Muscle of leg (tissue), 16 donors: ENCODE results near the gene EHHADH. TPM values are rescaled to one million over a fixed set of nuclear protein-coding genes. Genes with fewer than 3 reads are reported as not detected.
A peak's percentile ranks its signal among the peaks of the same experiment; 100 is the strongest.
"Not testable (repeated sequence)": the region's sequence is repeated elsewhere in the genome, so short reads cannot be mapped to it uniquely, and the experiment has no call there.

Source experiments
- DNase-seq: peaks from one replicate; pipeline ENCODE4 v3.0.0; 2013
- H3K27ac ChIP-seq: one replicate; pipeline ENCODE4 v1.5.1; 2013; ENCODE audit warnings: mild to moderate bottlenecking, low read length, control low read depth
- H3K27me3 ChIP-seq: one replicate; pipeline ENCODE4 v1.6.1; 2013; ENCODE audit warnings: low read length; ENCODE audit not compliant: control insufficient read depth, insufficient read depth
- H3K36me3 ChIP-seq: one replicate; pipeline ENCODE4 v1.6.1; 2013; ENCODE audit warnings: low read length; ENCODE audit not compliant: control insufficient read depth, insufficient read depth
- H3K4me1 ChIP-seq: one replicate; pipeline ENCODE4 v1.6.1; 2013; ENCODE audit warnings: low read length; ENCODE audit not compliant: control insufficient read depth, insufficient read depth
- H3K4me3 ChIP-seq: one replicate; pipeline ENCODE4 v1.5.1; 2013; ENCODE audit warnings: low read length, control low read depth
- H3K9me3 ChIP-seq: replicated peaks from 2 replicates; pipeline ENCODE4 v1.6.1; 2013; ENCODE audit warnings: low read depth, low read length; ENCODE audit not compliant: control insufficient read depth
- WGBS: methylation state at CpG from one replicate; pipeline ENCODE4 v1.1.5; 2013; ENCODE audit warnings: missing lambda C conversion rate; ENCODE audit not compliant: insufficient coverage; 5-methylcytosine and 5-hydroxymethylcytosine counted together
- long read RNA-seq, 11 donors: transcript quantifications; one replicate each; lab custom pipeline, GENCODE V29; 2026
- polyA plus RNA-seq, 8 donors: library from polyadenylated mRNA; unstranded; fragments of 120-200 nt; gene quantifications; one replicate each; pipeline versions ENCODE4 v1.2.1 to v1.2.3, GENCODE V29; 2013; ENCODE audit warnings: inconsistent platforms in 1 of 8, low replicate concordance in 1 of 8; ENCODE audit not compliant: insufficient read length in 8 of 8, insufficient read depth in 1 of 8
- total RNA-seq: library from RNA; stranded (reverse); fragments of 120-200 nt; gene quantifications from one replicate; pipeline ENCODE4 v1.2.4, GENCODE V29; 2013

Gene EHHADH
- total RNA-seq (2.3 TPM), polyA plus RNA-seq (1 to 10 TPM; 2.1 to 5.0 (median 3.2) TPM)
- long read RNA-seq, donor 1, partial matches to known transcripts, result 0 of 2 reads
- long read RNA-seq, donor 1, other reads (novel, unspliced or antisense), result 0 of 2 reads
- long read RNA-seq, donor 2, result 0 reads
- long read RNA-seq, donor 3, result 0 reads
- long read RNA-seq, donor 4, partial matches to known transcripts, result 26 of 26 reads
- long read RNA-seq, donor 4, other reads (novel, unspliced or antisense), result 0 of 26 reads
- long read RNA-seq, donor 5, partial matches to known transcripts, result 0 of 1 reads
- long read RNA-seq, donor 5, other reads (novel, unspliced or antisense), result 0 of 1 reads
- long read RNA-seq, donor 6, partial matches to known transcripts, result 29 of 29 reads
- long read RNA-seq, donor 6, other reads (novel, unspliced or antisense), result 0 of 29 reads
- long read RNA-seq, donor 7, partial matches to known transcripts, result 0 of 1 reads
- long read RNA-seq, donor 7, other reads (novel, unspliced or antisense), result 0 of 1 reads
- long read RNA-seq, donor 8, partial matches to known transcripts, result 0 of 1 reads
- long read RNA-seq, donor 8, other reads (novel, unspliced or antisense), result 0 of 1 reads
- long read RNA-seq, donor 9, result 0 reads
- long read RNA-seq, donor 10, partial matches to known transcripts, result 22 of 22 reads
- long read RNA-seq, donor 10, other reads (novel, unspliced or antisense), result 0 of 22 reads
- long read RNA-seq, donor 11, result 0 reads

DNA sequence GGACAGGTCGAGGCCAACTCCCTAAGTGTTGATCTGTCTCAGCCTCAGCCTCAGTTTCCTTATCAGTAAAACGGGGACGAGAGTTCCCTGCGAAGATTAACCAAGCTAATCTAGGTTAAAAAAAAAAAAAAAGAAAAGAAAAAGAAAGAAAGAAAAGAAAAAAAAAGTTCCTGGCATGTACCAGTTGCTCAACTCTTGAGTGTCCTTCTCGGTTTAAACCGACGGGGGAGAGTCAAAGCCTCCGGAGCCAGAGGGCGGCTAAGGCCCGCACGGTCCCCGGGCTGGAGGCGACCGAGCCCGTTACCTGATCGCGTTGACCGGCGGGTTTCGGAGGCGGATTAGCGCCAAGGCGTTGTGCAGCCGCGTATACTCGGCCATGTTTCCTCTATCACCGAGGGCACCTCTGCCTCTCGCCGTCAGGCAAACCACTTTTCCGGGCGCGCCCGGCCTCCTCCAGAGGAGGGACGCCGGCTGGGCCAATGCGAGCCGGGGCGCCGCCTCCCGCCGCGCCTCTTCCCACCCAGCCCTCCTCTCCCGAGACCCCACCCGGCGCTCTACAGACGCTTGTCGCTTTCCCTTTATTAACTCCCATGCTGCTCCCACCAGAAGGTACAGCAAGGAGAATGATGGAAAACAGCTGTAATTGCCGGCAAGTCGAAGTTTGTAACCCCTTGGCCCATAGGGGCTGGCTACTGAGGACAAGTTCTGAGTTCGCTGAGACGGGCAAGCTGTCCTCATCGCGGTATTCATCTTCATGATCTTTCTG, at the start of gene EHHADH:
Gene EHHADH (minus strand): TSS at position 405 of the 766 bp plus-strand sequence. CDS start 27 bp downstream, at position 378.
- peak within 1 kb of the TSS; percentile 72 for H3K4me3 ChIP-seq
- H3K36me3 ChIP-seq, result no peaks in the 10 kb centered on the region
- under 1% methylated on average over 41 of the region's 53 CpGs for WGBS
- no peaks in the 10 kb centered on the region for H3K4me1 ChIP-seq
- DNase-seq, result peak; percentile 77
- peak within 1 kb of the TSS; percentile 29 for H3K27ac ChIP-seq
- H3K27me3 ChIP-seq, result peaks cover 2% of the 10 kb centered on the region
- no peaks in the 10 kb centered on the region for H3K9me3 ChIP-seq

DNA sequence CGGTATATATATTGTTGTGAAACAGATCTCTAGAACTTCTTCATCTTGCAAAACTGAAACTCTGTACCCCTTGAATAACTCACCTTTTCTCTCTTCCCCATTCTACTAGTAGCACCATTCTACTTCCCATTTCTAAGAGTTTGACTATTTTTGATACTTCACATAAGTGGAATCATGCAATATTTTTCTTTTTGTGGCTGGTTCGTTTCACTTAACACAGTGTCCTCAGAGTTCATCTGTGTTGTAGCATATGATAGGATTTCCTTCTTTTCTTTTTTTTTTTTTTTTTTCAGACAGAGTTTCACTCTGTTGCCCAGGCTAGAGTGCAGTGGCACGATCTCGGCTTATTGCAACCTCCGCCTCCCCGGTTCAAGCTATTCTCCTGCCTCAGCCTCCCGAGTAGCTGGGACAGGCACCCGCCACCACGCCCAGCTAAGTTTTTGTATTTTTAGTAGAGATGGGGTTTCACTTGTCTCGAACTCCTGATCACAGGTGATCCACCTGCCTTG, 46.1 kb upstream of the EHHADH start:
- not testable (repeated sequence) for H3K9me3 ChIP-seq, H3K27ac ChIP-seq, H3K4me3 ChIP-seq, H3K27me3 ChIP-seq, H3K4me1 ChIP-seq, H3K36me3 ChIP-seq, DNase-seq
- 100% methylated on average over 2 of the region's 10 CpGs for WGBS

DNA sequence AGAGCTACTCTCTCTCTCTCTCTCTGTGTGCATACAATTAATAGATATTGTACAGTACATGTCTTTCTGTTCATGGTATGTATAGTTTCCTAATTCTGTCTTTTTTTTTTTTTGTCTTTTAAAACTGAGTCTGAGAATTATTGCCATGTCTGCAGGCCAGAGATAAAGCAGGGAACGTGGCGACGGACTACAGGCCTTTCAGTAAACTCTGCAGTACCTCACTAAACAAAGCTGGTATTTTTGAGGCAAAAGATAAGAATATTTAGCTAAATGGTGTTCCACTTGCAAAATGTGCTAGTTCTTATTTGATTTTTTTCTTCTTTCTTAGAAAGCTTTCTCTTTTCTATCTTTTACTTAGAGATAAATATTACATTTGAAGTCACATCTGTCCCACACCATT, 44.0 kb upstream of the EHHADH start:
- Histone ChIP-seq H3K9me3 (no peaks in the 10 kb centered on the region), H3K4me1 (no peaks in the 10 kb centered on the region), H3K36me3 (no peaks in the 10 kb centered on the region), H3K4me3 (no peak overlapping the region), H3K27me3 (no peaks in the 10 kb centered on the region), H3K27ac (no peak overlapping the region)
- no CpG with 5 or more reads among the region's 3 CpGs for WGBS
- DNase-seq, result no peak

DNA sequence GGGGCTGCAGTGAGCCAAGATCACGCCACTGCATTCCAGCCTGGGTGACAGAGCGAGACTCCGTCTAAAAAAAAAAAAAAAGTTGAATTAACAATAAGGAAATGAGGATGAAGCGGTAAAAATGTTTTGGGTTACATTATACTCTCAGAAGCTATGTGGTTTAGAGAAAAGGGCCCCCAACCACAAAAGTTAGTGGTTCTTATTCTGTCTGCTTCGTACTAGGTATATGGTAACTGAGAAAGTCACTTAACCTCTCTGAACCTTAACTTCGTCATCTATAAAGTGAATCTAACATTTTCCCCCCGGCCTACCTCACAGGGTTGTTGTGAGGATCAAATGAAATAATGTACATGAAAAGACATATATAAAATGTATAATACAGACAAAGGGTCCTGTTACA, 38.4 kb upstream of the EHHADH start:
- no peak overlapping the region for H3K4me3 ChIP-seq
- WGBS, result 88% methylated on average over 2 of the region's 7 CpGs

DNA sequence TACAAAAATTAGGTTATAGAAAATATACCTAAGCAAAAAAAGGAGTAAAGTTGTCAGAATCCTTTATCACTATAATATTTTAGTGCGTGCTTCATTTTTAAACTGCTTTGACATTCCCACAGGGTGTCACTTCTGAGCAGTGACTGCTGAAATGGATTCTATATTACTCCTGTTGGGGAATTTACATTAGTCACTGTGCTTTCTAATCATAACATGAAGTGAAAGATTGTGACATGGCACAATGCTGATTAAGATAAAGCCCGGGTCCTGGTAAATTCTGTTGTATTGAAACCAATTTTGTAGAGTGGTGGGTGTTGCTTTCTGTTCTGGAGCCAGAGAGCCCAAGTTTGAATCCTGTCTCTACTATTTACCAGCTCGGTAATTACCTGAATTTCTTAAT, 36.4 kb upstream of the EHHADH start:
- no peaks in the 10 kb centered on the region for H3K4me1 ChIP-seq
- no peaks in the 10 kb centered on the region for H3K36me3 ChIP-seq
- H3K9me3 ChIP-seq, result no peaks in the 10 kb centered on the region
- no peak overlapping the region for H3K27ac ChIP-seq
- H3K4me3 ChIP-seq, result no peak overlapping the region
- no peaks in the 10 kb centered on the region for H3K27me3 ChIP-seq
- DNase-seq, result no peak
- WGBS, result no CpG with 5 or more reads among the region's 3 CpGs

More for the DNA sequence above, 38.4 kb upstream of the EHHADH start:
- no peaks in the 10 kb centered on the region for H3K9me3 ChIP-seq
- no peak for DNase-seq
- no peak overlapping the region for H3K27ac ChIP-seq
- no peaks in the 10 kb centered on the region for H3K36me3 ChIP-seq
- no peaks in the 10 kb centered on the region for H3K4me1 ChIP-seq
- H3K27me3 ChIP-seq, result no peaks in the 10 kb centered on the region

DNA sequence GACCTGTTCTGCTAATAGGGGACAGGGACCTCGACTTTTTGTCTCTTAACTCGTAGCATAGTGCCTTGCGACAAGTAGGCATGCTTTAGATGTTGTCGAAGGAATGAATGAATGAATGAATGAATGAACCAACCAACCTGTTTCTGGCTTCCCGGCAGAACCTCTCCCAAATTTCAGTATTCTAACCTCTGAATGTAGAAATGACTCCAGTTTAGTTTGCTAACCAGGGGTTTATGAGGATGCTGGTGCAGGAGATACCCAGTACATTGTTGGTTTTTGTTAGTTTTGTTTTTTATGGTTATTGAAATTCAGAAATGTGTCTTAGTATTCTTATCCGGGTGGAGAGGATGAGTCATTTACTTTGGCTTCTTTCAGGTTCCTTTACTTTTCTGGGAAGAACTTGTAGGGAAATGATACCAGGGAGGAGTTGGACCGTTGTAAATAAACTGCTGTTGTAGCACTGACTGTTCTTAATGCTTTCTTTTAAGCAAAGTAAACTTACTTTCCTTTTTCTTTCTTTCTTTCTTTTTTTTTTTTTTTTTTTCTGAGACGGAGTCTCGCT, 29.6 kb upstream of the EHHADH start:
- H3K36me3 ChIP-seq, result no peaks in the 10 kb centered on the region
- H3K27me3 ChIP-seq, result no peaks in the 10 kb centered on the region
- 100% methylated on average over 2 of the region's 9 CpGs for WGBS
- H3K9me3 ChIP-seq, result no peaks in the 10 kb centered on the region
- peak; percentile 15 for DNase-seq
- H3K4me3 ChIP-seq, result peak overlapping the region; percentile 71
- H3K4me1 ChIP-seq, result peaks cover 9% of the 10 kb centered on the region
- peak overlapping the region; percentile 59 for H3K27ac ChIP-seq

DNA sequence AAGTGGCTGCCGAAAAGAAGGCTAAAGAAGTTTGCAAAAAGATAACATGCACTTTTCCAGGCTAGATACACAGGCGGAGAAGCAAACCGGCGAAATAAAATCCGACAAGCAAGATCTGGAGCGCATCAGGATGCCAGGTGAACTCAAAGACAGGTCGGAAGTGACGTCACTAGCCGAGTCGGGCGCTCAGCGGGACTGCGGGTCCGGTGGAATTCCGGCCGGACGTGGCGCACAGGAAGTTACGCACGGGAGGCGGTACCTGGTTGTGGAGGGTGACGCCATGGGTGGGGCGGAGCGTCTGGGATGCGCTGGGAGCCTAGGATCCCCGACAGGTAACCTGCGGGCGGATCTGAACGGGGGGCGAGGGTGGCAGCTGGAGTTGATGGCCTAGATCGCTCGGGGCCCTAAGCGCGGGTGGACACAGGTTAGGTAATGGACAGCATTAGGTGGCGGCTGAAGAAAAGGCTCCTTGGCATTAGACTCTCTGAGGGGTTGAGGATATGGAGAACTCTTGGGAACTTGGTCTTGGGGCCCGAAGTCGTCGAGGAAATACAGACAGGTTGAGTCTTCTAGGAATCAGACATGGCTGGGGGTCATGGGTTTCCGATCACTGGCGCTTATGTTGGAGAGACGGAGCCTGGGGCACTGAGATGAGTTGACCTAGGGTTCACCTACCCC, 29.0 kb upstream of the EHHADH start:
- H3K9me3 ChIP-seq, result no peaks in the 10 kb centered on the region
- H3K4me1 ChIP-seq, result peaks cover 9% of the 10 kb centered on the region
- WGBS, result 3% methylated on average over 39 of the region's 41 CpGs
- H3K36me3 ChIP-seq, result no peaks in the 10 kb centered on the region
- H3K4me3 ChIP-seq, result peak overlapping the region; percentile 71
- DNase-seq, result peak; percentile 98
- H3K27ac ChIP-seq, result peak overlapping the region; percentile 59
- no peaks in the 10 kb centered on the region for H3K27me3 ChIP-seq

DNA sequence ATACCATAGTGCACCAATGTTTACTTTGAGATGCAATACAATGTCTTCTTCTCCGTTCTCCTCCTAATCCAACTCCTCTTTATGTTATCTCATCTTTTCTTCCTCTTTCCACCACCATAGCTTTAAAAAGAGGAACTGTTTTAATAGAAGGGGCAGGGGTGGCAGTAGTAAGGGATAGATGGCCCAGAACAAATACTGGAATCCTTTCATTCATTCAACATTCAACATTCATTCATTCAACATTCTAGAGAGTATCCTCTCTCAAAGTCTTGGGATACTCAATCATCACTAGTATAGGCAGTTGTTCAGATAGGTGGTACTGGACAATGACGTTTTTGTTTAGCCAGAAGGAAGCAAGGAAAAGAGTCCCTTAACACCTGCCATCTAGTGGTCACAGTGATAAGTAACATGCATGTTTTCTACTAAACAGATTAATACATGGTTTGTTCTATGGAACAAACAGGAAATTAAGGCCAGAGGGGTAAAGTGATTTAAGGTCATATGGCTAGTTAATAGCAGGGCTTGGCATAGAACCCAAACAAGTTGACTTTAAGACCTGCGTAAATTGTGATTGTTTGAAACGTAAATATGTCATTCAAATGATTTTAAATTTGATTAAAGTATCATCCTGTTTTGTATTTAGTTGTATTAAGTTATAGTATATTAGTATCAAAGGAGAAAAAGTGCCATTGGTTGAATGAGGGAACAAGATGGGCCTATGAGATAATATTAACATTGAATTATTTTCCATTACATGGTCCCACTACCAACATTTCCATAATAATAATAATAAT, 26.9 kb upstream of the EHHADH start:
- DNase-seq, result peak; percentile 11
- no peaks in the 10 kb centered on the region for H3K9me3 ChIP-seq
- peaks cover 3% of the 10 kb centered on the region for H3K27me3 ChIP-seq
- no peak overlapping the region for H3K27ac ChIP-seq
- no peaks in the 10 kb centered on the region for H3K36me3 ChIP-seq
- H3K4me3 ChIP-seq, result no peak overlapping the region
- H3K4me1 ChIP-seq, result peaks cover 9% of the 10 kb centered on the region
- no CpG with 5 or more reads among the region's 4 CpGs for WGBS
